ENCODE data around the gene ATG16L1. TPM values are rescaled to one million over a fixed set of nuclear protein-coding genes. Genes with fewer than 3 reads are reported as not detected.

Gene ATG16L1
- polyA plus RNA-seq, 1 donor from 2014 or later = 67.6 TPM

- Histone ChIP-seq H3F3A (ENCODE audit: insufficient read depth, low read length, poor library complexity, severe bottlenecking) (no peaks in the 10 kb centered on the region), H3K27me3 (ENCODE audit: insufficient read depth, low read depth, low read length) (no peaks in the 10 kb centered on the region), H3K9me3 (ENCODE audit: low read length) (no peaks in the 10 kb centered on the region), H3K27ac (ENCODE audit: low read length) (no peak overlapping the region), H3K36me3 (ENCODE audit: insufficient read depth, low read length) (peaks cover 7% of the 10 kb centered on the region), H3K79me2 (replicated peaks; ENCODE audit: insufficient read depth, low read length) (no peaks in the 10 kb centered on the region), H2AFZ (ENCODE audit: low read depth, low read length) (no peak overlapping the region), H3K4me3 (ENCODE audit: low read length) (no peak overlapping the region), H3K9ac (ENCODE audit: low read length) (no peak overlapping the region), H4K20me1 (ENCODE audit: insufficient read depth) (no peaks in the 10 kb centered on the region), H3K4me2 (ENCODE audit: low read length) (no peak overlapping the region), H3K9me2 (ENCODE audit: insufficient read depth, low read length) (no peaks in the 10 kb centered on the region)
- no peak for TF ChIP-seq CTCF (IDR thresholded peaks at IDR 0.05; ENCODE audit: poor library complexity, severe bottlenecking)
- TF ChIP-seq, protein P1, sequence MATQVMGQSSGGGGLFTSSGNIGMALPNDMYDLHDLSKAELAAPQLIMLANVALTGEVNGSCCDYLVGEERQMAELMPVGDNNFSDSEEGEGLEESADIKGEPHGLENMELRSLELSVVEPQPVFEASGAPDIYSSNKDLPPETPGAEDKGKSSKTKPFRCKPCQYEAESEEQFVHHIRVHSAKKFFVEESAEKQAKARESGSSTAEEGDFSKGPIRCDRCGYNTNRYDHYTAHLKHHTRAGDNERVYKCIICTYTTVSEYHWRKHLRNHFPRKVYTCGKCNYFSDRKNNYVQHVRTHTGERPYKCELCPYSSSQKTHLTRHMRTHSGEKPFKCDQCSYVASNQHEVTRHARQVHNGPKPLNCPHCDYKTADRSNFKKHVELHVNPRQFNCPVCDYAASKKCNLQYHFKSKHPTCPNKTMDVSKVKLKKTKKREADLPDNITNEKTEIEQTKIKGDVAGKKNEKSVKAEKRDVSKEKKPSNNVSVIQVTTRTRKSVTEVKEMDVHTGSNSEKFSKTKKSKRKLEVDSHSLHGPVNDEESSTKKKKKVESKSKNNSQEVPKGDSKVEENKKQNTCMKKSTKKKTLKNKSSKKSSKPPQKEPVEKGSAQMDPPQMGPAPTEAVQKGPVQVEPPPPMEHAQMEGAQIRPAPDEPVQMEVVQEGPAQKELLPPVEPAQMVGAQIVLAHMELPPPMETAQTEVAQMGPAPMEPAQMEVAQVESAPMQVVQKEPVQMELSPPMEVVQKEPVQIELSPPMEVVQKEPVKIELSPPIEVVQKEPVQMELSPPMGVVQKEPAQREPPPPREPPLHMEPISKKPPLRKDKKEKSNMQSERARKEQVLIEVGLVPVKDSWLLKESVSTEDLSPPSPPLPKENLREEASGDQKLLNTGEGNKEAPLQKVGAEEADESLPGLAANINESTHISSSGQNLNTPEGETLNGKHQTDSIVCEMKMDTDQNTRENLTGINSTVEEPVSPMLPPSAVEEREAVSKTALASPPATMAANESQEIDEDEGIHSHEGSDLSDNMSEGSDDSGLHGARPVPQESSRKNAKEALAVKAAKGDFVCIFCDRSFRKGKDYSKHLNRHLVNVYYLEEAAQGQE (IDR thresholded peaks at IDR 0.05; ENCODE audit: borderline replicate concordance) = no peak
- no peak for TF ChIP-seq POLR2AphosphoS5 (IDR thresholded peaks at IDR 0.05)
- TF ChIP-seq EP300 (conservative IDR thresholded peaks at IDR 0.05; ENCODE audit: poor library complexity, severe bottlenecking) = no peak
- TF ChIP-seq RAD21 (conservative IDR thresholded peaks at IDR 0.05) = no peak
These were observed 16.2 kb downstream of the ATG16L1 start for GRCh38 chr2:233267516-233268245.

DNA sequence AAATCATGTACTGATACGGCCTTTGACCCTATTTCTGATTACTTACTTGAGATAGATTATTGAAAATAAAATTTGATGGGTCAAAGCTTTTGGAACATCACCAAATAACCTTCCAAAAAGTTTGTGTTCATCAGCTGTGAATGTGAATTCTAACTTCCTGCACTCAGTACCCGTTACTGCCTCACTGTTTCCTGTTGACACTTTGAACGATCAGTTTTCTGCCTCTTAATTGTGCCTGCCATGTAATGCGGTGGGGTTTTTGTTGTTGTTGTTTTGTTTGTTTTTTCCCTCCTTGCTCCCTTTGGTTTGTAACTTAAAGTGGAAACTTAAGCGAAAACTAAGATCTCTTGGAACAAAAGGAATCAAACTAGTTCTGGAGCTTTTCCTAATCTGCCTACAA is 18.9 kb downstream of the ATG16L1 start:
- peaks cover 12% of the 10 kb centered on the region for H3K36me3 ChIP-seq (ENCODE audit: insufficient read depth, low read length)
- no peaks in the 10 kb centered on the region for H3K9me2 ChIP-seq (ENCODE audit: insufficient read depth, low read length)
- TF ChIP-seq EZH2 (IDR thresholded peaks at IDR 0.05; ENCODE audit: borderline replicate concordance, insufficient read depth, low read length, poor library complexity, severe bottlenecking) (no peak), POLR2AphosphoS5 (IDR thresholded peaks at IDR 0.05) (no peak), MXI1 (conservative IDR thresholded peaks at IDR 0.05; ENCODE audit: poor library complexity, severe bottlenecking) (no peak), CTCF (IDR thresholded peaks at IDR 0.05; ENCODE audit: poor library complexity, severe bottlenecking) (no peak), EP300 (conservative IDR thresholded peaks at IDR 0.05; ENCODE audit: poor library complexity, severe bottlenecking) (no peak), SMC3 (conservative IDR thresholded peaks at IDR 0.05; ENCODE audit: poor library complexity) (no peak), TAF1 (IDR thresholded peaks at IDR 0.05; ENCODE audit: low read depth) (no peak), RAD21 (conservative IDR thresholded peaks at IDR 0.05) (no peak)
- TF ChIP-seq, protein P1 (IDR thresholded peaks at IDR 0.05; ENCODE audit: borderline replicate concordance) = no peak
- no peaks in the 10 kb centered on the region for H3F3A ChIP-seq (ENCODE audit: insufficient read depth, low read length, poor library complexity, severe bottlenecking)
- H3K4me2 ChIP-seq (ENCODE audit: low read length) = no peak overlapping the region
- no peaks in the 10 kb centered on the region for H3K79me2 ChIP-seq (replicated peaks; ENCODE audit: insufficient read depth, low read length)
- no peaks in the 10 kb centered on the region for H4K20me1 ChIP-seq (ENCODE audit: insufficient read depth)
- no peaks in the 10 kb centered on the region for H3K9me3 ChIP-seq (ENCODE audit: low read length)
- no peak overlapping the region for H2AFZ ChIP-seq (ENCODE audit: low read depth, low read length)
- H3K9ac ChIP-seq (ENCODE audit: low read length) = no peak overlapping the region
- no peak overlapping the region for H3K4me3 ChIP-seq (ENCODE audit: low read length)
- H3K27me3 ChIP-seq (ENCODE audit: insufficient read depth, low read depth, low read length) = no peaks in the 10 kb centered on the region
- H3K27ac ChIP-seq (ENCODE audit: low read length) = no peak overlapping the region
